Muscle layer of duodenum (tissue), 2 donors: ENCODE results near the gene BAIAP2L1.

ENCODE experiments used
- H3K27ac ChIP-seq: one replicate; pipeline ENCODE4 v1.7.0; 2013; ENCODE audit warnings: mild to moderate bottlenecking, low read length
- H3K27me3 ChIP-seq: one replicate; pipeline ENCODE4 v1.7.0; 2013; ENCODE audit warnings: low read depth, mild to moderate bottlenecking, control low read depth, low read length
- H3K36me3 ChIP-seq, 2 donors: one replicate each; pipeline ENCODE4 v1.7.0; 2013; ENCODE audit warnings: low read length in 2 of 2, control low read depth in 1 of 2, mild to moderate bottlenecking in 1 of 2; ENCODE audit not compliant: insufficient read depth in 2 of 2, control insufficient read depth in 1 of 2
- H3K4me1 ChIP-seq, 2 donors: one replicate each; pipeline ENCODE4 v1.7.0; 2013; ENCODE audit warnings: low read length in 2 of 2, mild to moderate bottlenecking in 2 of 2, control low read depth in 1 of 2, moderate library complexity in 1 of 2; ENCODE audit not compliant: insufficient read depth in 2 of 2, control insufficient read depth in 1 of 2
- H3K4me3 ChIP-seq, 2 donors: one replicate each; pipeline ENCODE4 v1.7.0; 2013; ENCODE audit warnings: low read length in 2 of 2, low read depth in 1 of 2, mild to moderate bottlenecking in 1 of 2
- H3K9me3 ChIP-seq, 2 donors: one replicate each; pipeline ENCODE4 v1.7.0; 2013; ENCODE audit warnings: low read length in 2 of 2, control low read depth in 1 of 2, mild to moderate bottlenecking in 1 of 2; ENCODE audit not compliant: control insufficient read depth in 1 of 2
- donor health status: healthy.

BAIAP2L1 gene

DNA sequence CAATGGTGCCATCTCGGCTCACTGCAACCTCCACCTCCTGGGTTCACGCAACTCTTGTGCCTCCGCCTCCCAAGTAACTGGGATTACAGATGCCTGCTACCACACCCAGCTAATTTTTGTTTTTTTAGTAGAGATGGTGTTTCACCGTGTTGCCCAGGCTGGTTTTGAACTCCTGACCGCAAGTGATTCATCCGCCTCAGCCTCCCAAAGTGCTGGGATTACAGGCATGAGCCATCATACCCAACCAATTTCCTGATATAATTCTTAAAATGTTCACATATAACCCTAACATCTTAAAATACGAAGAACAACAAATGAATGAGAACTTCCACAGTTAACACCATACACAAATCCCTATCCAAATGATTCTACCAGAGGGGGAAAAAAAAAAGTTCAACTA, 31.2 kb downstream of the BAIAP2L1 start:
- Histone ChIP-seq H3K36me3 (no peaks in the 10 kb centered on the region), H3K9me3 (no peaks in the 10 kb centered on the region), H3K4me1 (no peaks in the 10 kb centered on the region), H3K27ac (no peak overlapping the region), H3K27me3 (no peaks in the 10 kb centered on the region), H3K4me3 (no peak overlapping the region)

DNA sequence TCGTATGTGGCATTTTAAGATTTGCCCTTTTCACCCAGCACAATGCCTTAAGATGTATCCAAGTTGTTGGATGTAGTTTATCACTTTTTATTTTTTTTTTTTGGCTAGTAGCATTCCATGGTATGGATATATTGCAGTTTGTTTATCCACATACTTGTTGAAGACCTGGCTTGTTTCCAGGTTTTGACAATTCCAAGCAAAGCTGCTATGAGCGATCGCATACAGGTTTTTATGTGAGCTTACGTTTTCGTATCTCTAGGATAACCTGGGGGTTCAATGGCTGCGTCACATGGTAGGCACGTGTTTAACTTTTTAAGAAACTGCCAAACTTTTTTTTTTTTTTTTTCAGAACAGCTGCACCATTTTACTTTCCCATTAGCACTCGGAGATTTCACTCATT, 32.2 kb downstream of the BAIAP2L1 start:
- Histone ChIP-seq H3K27me3 (no peaks in the 10 kb centered on the region), H3K9me3 (no peaks in the 10 kb centered on the region), H3K4me1 (no peaks in the 10 kb centered on the region), H3K4me3 (no peak overlapping the region), H3K36me3 (no peaks in the 10 kb centered on the region), H3K27ac (no peak overlapping the region)

DNA sequence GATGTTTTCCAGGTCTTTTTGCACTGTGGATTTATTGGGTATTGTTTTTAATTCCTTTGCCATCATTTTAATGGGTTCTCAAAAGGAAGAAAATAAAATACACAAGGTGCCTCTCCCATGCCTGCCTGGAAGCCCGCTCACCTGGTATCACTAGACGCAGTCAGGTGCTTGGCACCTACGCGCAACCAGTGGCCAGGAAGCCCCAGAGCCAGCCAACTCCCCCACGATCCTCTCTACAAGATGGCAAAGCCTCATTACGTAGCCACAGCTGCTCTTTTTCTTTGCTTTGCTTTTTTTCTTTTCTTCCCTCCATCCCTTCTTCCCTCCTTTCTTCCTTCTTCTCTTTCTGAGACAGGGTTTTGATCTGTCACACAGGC, 34.3 kb downstream of the BAIAP2L1 start:
- H3K27ac ChIP-seq, result no peak overlapping the region
- no peaks in the 10 kb centered on the region for H3K27me3 ChIP-seq
- H3K4me1 ChIP-seq, result no peaks in the 10 kb centered on the region
- no peak overlapping the region for H3K4me3 ChIP-seq
- H3K9me3 ChIP-seq, result no peaks in the 10 kb centered on the region
- no peaks in the 10 kb centered on the region for H3K36me3 ChIP-seq

DNA sequence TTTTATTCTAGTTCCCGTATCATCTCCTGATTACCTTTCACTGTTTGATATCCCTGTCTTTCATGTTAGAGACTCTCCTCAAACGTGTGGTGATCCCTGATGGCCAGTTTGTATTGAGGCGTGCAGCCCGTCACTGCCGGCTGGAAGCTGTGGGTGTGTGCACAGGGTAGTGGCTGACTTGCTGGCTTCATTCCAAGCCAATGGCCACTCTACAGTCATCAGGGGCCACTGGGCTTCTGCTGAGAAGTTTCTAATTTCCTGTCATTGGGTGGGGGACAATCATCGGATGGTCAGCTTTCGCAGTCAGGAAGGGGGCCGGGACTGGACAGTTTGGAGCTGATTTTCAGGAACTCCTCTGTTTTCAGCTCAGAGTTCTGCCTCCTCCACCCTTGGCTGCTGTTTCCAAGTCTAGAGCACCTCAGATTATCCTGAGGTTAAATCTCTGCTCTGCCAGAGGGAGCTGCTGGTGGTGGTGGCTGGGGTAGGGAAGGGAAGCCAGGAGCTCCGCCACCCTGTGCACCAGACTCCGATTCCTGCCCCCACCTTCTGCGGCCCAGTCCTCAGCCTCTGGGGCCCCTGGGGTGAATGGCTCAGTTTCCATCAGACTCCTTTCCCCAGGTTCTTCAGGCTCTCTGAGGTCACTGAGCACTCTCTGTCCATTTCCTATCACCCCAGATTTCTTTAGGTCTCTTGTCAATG, 34.9 kb downstream of the BAIAP2L1 start:
- no peak overlapping the region for H3K27ac ChIP-seq

DNA sequence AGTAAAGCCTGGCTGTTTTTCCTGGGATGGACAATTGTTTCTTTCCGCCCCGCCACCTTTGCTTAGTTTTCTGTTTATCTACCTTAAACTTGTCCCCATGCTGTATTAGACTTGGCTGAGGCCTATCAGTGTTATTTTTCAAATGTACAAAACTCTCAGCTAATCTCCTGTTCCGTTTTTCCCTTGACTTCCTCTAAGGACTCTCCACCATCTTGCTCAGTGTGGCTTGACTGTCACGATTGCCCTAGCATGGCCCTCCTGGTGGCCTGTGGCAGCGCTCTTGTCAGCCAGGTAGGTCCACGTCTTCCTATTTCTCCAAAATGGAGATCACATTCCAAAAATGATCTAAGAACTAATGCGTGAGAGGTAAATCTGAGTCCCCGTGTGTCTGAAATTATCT, 36.7 kb downstream of the BAIAP2L1 start:
- no peak overlapping the region for H3K4me3 ChIP-seq
- H3K9me3 ChIP-seq, result no peaks in the 10 kb centered on the region
- no peaks in the 10 kb centered on the region for H3K36me3 ChIP-seq
- no peaks in the 10 kb centered on the region for H3K4me1 ChIP-seq
- no peak overlapping the region for H3K27ac ChIP-seq
- no peaks in the 10 kb centered on the region for H3K27me3 ChIP-seq

More for the DNA sequence above, 34.9 kb downstream of the BAIAP2L1 start:
- H3K4me1 ChIP-seq, result no peaks in the 10 kb centered on the region
- no peaks in the 10 kb centered on the region for H3K27me3 ChIP-seq
- H3K9me3 ChIP-seq, result no peaks in the 10 kb centered on the region
- H3K36me3 ChIP-seq, result no peaks in the 10 kb centered on the region
- H3K4me3 ChIP-seq, result no peak overlapping the region

DNA sequence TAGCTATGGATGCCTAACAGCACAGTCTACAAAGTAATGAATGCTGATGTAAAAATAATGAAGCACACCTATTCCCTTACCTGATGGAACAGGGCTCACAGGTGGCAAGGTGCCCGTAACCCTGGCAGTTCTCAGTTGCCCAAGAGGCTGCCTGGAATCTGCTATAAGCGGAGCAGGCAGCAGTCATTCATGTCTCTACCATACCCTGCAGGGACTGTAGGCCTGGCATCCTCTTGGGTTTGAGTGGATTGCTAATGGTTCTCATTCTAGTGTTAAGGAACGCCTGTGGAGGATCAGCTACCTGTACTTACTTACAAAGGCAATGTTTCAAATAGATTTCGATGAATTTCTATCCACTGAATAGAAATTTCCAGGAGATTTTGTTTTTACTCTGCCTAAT, 38.4 kb downstream of the BAIAP2L1 start:
- no peak overlapping the region for H3K4me3 ChIP-seq
- H3K9me3 ChIP-seq, result no peaks in the 10 kb centered on the region
- H3K36me3 ChIP-seq, result no peaks in the 10 kb centered on the region
- no peaks in the 10 kb centered on the region for H3K4me1 ChIP-seq
- H3K27ac ChIP-seq, result no peak overlapping the region
- H3K27me3 ChIP-seq, result no peaks in the 10 kb centered on the region

DNA sequence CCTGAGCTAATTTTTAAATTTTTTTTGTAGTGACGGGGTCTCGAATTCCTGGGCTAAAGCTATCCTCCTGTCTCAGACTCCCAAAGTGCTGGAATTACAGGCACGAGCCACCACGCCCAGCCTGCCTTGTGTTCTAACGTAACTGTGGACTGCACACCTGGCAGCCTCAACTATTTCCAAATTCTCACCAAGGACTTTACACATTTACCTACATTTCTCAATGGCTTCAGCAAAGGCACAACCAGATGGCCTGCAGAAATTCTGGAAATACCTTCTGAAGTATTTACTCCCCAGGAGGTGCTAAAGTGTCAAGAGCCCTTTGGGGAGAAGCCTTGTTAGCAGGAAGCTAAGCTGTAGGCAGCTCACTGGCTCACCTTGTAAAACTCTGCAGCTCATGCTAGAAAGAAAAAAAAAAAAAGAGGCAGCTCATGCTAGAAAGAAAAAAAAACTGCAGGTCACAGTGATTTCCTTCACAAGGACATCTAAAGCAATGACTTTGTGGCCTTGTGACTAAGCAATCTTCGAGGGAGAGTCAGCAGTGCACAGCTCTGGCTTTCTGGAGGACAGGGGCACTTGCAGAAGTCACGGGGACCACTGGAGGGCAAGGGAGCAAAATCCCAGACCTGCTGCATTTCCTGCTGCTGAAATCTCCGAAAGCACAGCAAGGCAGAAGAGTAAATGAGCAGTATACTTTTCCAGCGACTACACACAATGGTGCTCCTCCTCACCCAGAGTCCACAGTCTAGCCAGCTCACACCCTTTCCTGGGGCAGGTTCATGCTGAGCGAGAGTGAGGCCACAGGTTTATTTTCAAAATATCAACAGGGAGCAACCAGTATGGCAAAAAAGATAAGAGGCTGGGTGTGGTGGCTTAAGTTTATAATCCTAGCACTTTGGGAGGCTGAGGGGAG, 40.4 kb downstream of the BAIAP2L1 start:
- H3K36me3 ChIP-seq, result no peaks in the 10 kb centered on the region
- H3K9me3 ChIP-seq, result no peaks in the 10 kb centered on the region
- peak overlapping the region; percentile 74 for H3K27ac ChIP-seq
- no peaks in the 10 kb centered on the region for H3K4me1 ChIP-seq
- H3K4me3 ChIP-seq, result no peak overlapping the region
- H3K27me3 ChIP-seq, result no peaks in the 10 kb centered on the region

DNA sequence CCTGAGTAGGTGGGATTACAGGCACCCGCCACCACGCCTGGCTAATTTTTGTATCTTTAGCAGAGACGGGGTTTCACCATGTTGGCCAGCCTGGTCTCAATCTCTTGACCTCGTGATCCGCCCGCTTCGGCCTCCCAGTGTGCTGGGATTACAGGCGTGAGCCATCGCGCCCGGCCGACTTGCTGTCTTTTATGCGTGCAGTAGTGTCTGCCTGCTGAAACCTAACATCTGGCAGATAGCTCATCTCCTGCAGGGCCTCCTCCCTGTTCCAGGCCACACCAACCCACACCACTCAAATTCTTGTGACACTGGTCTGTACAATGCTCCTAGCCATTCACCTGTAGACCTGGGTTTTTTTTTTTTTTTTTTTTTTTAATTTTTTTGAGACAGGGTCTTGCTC, 41.5 kb downstream of the BAIAP2L1 start:
- Histone ChIP-seq H3K36me3 (no peaks in the 10 kb centered on the region), H3K4me3 (no peak overlapping the region), H3K27me3 (no peaks in the 10 kb centered on the region), H3K4me1 (no peaks in the 10 kb centered on the region), H3K27ac (no peak overlapping the region), H3K9me3 (no peaks in the 10 kb centered on the region)

DNA sequence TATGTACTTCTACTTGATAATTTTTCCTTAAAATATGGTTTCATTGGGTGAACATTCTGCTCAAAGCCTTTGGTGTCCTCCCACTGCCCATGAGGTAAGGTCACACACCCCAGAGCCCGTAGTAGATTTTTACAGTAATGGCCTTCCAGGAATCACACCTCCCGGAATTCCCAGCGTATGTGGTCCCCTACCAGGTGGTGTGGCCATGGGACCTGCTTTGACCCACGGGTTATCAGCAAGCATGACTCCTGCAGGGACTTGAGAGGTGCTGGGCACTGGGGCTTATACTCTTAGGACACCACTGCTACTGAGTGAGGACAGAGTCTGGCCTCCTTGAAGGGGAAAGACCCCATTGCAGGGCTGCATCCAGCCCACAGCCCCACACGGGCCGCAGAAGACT, 42.2 kb downstream of the BAIAP2L1 start:
- Histone ChIP-seq H3K9me3 (no peaks in the 10 kb centered on the region), H3K27me3 (no peaks in the 10 kb centered on the region), H3K4me1 (no peaks in the 10 kb centered on the region), H3K4me3 (no peak overlapping the region), H3K36me3 (no peaks in the 10 kb centered on the region), H3K27ac (no peak overlapping the region)

DNA sequence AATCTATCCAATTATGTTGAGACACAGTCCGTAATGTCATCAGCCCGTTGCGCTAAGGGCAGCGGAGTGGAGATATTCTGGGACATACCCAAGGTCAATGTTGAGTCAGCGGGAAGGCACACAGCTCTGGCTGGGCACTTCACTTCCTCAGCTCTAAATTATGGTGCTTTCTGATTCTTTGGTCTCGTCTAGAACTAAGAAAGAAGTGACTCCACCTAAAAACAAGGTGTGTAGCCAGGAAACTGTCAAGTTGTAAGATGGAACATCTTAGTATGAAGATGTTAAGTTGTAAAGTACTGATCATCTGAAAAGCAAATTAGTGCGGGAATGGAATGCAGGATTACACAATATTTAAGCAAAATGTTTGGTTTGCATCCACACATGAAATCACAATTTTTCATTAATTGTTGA, 43.1 kb downstream of the BAIAP2L1 start:
- H3K27ac ChIP-seq, result no peak overlapping the region
- no peaks in the 10 kb centered on the region for H3K4me1 ChIP-seq
- no peaks in the 10 kb centered on the region for H3K27me3 ChIP-seq
- no peaks in the 10 kb centered on the region for H3K9me3 ChIP-seq
- H3K4me3 ChIP-seq, result no peak overlapping the region
- H3K36me3 ChIP-seq, result no peaks in the 10 kb centered on the region

DNA sequence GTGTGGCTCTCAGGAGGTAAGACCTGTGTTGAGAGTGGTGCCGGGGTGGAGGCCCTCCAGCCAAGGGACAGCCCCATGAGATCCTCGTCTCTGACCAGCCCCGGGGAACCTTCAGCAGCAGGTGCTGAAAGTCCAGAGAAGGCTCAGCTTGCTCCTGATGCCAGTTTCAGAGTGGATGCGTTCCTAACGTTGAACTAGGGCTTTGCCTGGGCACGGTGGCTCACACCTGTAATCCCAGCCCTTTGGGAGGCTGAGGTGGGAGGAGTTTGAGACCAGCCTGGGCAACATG, 45.7 kb downstream of the BAIAP2L1 start:
- peak overlapping the region; percentile 45 for H3K27ac ChIP-seq
- no peak overlapping the region for H3K4me3 ChIP-seq
- H3K36me3 ChIP-seq, result no peaks in the 10 kb centered on the region
- no peaks in the 10 kb centered on the region for H3K9me3 ChIP-seq
- H3K4me1 ChIP-seq, result no peaks in the 10 kb centered on the region
- H3K27me3 ChIP-seq, result no peaks in the 10 kb centered on the region
